ENCODE data around the gene GPHN. TPM values are rescaled to one million over a fixed set of nuclear protein-coding genes. Genes with fewer than 3 reads are reported as not detected.

Gene GPHN
- total RNA-seq, 1 donor from 2014 or later: 11.8 TPM

DNA sequence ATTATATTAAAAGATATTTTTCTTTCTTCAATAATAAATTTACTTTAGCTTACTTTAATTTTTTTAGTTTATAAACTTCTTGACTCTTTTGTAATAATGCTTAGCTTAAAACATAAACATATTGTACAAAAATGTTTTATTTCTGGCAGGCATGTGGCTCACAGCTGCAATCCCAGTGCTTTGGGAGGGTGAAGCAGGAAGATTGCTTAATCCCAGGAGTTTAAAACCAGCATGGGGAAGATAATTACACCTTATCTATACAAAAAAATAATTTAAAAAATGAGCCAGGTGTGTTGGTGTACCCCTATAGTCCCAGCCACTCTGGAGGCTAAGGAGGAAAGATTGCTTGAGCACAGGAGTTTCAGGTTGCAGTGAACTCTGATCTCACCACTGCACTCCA, 120.7 kb downstream of the GPHN start:
- TF ChIP-seq, protein P1, sequence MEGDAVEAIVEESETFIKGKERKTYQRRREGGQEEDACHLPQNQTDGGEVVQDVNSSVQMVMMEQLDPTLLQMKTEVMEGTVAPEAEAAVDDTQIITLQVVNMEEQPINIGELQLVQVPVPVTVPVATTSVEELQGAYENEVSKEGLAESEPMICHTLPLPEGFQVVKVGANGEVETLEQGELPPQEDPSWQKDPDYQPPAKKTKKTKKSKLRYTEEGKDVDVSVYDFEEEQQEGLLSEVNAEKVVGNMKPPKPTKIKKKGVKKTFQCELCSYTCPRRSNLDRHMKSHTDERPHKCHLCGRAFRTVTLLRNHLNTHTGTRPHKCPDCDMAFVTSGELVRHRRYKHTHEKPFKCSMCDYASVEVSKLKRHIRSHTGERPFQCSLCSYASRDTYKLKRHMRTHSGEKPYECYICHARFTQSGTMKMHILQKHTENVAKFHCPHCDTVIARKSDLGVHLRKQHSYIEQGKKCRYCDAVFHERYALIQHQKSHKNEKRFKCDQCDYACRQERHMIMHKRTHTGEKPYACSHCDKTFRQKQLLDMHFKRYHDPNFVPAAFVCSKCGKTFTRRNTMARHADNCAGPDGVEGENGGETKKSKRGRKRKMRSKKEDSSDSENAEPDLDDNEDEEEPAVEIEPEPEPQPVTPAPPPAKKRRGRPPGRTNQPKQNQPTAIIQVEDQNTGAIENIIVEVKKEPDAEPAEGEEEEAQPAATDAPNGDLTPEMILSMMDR (IDR thresholded peaks at IDR 0.05; ENCODE audit: insufficient read depth, low read length, severe bottlenecking): no peak
- Histone ChIP-seq H3K4me3 (ENCODE audit: low read depth, low read length) (no peak overlapping the region), H3K27me3 (ENCODE audit: control insufficient read depth, insufficient read depth, low read length) (no peaks in the 10 kb centered on the region), H3K36me3 (ENCODE audit: control insufficient read depth, insufficient read depth, low read length) (no peaks in the 10 kb centered on the region)
- FAIRE-seq (no peak), DNase-seq (ENCODE audit: low read depth) (no peak)

DNA sequence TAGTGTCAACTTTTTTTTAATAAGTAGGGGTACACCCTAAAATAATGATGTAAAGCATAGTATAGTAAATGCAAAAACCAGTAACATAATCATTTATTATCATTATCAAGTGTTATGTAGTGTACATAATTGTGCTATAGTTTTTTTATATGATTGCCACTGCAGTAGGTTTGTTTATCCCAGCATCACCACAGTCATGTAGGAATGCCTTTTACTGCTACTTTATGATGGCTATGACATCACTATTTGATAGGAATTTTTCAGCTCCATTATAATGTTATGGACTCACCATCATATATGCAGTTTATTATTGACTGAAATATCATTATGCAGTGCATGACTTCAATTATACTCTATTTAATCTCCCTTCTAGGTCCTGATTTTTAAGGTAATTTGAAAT, 121.6 kb downstream of the GPHN start:
- Histone ChIP-seq H3K36me3 (ENCODE audit: control insufficient read depth, insufficient read depth, low read length) (no peaks in the 10 kb centered on the region), H3K4me3 (ENCODE audit: low read depth, low read length) (no peak overlapping the region), H3K27me3 (ENCODE audit: control insufficient read depth, insufficient read depth, low read length) (no peaks in the 10 kb centered on the region)
- FAIRE-seq (no peak), DNase-seq (ENCODE audit: low read depth) (no peak)
- TF ChIP-seq, protein P1 (IDR thresholded peaks at IDR 0.05; ENCODE audit: insufficient read depth, low read length, severe bottlenecking): no peak

DNA sequence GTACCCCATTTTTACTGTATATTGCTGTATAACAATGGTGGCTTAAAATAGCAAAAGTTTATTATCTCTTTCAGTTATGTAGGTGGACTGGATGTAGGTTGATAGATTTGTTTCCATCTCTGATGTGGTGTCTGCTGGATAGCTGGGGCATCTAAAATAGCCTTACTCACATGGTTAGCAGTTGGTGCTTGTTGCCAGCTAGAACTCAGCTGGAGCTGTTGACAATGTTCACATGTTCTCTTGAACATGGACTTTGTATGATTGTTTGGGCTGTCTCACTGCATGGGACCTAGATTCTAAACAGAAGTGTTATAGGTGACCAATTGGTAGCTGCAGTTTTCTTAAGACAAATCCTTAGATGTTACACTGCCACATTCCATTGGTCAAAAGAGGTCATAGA, 126.9 kb downstream of the GPHN start:
- no peaks in the 10 kb centered on the region for H3K27me3 ChIP-seq (ENCODE audit: control insufficient read depth, insufficient read depth, low read length)
- TF ChIP-seq, protein P1 (IDR thresholded peaks at IDR 0.05; ENCODE audit: insufficient read depth, low read length, severe bottlenecking): no peak
- H3K4me3 ChIP-seq (ENCODE audit: low read depth, low read length): no peak overlapping the region
- FAIRE-seq (no peak), DNase-seq (ENCODE audit: low read depth) (no peak)
- no peaks in the 10 kb centered on the region for H3K36me3 ChIP-seq (ENCODE audit: control insufficient read depth, insufficient read depth, low read length)

DNA sequence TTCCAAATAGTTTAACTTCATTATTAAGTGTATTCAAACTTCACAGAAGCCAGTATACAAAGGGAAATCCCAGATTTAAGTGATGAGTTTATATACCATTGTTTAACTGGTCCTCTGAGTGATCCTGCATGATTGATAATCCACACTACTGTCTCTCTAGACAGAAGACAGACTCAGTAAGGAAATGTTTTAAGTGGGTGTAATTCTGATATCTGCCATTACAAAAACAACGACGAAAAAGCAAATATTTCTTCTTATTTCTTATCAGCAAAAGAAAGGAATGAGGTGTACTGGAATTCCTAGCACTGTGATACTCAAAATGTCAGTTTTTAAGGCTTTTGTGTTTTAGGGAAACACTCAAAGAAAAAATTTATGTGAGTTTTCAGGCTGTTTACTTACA, 127.5 kb downstream of the GPHN start:
- FAIRE-seq (no peak), DNase-seq (ENCODE audit: low read depth) (no peak)
- TF ChIP-seq, protein P1 (IDR thresholded peaks at IDR 0.05; ENCODE audit: insufficient read depth, low read length, severe bottlenecking): no peak

DNA sequence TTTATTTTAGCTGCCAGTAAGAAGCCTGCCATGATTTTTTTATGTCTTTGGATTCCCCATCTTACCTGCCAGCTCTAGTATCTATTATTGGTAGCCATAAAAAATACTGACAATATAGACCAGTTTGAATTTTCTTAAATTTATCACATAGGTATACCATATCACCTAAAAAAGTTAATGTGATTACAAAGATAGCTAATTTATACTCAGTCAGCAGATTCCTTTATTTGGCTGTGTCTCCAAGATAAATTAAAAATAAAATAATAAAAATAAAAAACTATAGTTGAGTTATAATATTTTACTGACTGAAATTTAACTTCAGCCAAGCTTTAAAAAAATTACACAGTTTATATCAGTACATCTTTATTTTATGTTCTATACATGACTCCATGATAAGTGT, 128.3 kb downstream of the GPHN start:
- H3K36me3 ChIP-seq (ENCODE audit: control insufficient read depth, insufficient read depth, low read length): no peaks in the 10 kb centered on the region
- TF ChIP-seq, protein P1 (IDR thresholded peaks at IDR 0.05; ENCODE audit: insufficient read depth, low read length, severe bottlenecking): no peak
- no peaks in the 10 kb centered on the region for H3K27me3 ChIP-seq (ENCODE audit: control insufficient read depth, insufficient read depth, low read length)
- no peak overlapping the region for H3K4me3 ChIP-seq (ENCODE audit: low read depth, low read length)
- FAIRE-seq (no peak), DNase-seq (ENCODE audit: low read depth) (no peak)

More for the DNA sequence above, 127.5 kb downstream of the GPHN start:
- Histone ChIP-seq H3K27me3 (ENCODE audit: control insufficient read depth, insufficient read depth, low read length) (no peaks in the 10 kb centered on the region), H3K36me3 (ENCODE audit: control insufficient read depth, insufficient read depth, low read length) (no peaks in the 10 kb centered on the region), H3K4me3 (ENCODE audit: low read depth, low read length) (no peak overlapping the region)

DNA sequence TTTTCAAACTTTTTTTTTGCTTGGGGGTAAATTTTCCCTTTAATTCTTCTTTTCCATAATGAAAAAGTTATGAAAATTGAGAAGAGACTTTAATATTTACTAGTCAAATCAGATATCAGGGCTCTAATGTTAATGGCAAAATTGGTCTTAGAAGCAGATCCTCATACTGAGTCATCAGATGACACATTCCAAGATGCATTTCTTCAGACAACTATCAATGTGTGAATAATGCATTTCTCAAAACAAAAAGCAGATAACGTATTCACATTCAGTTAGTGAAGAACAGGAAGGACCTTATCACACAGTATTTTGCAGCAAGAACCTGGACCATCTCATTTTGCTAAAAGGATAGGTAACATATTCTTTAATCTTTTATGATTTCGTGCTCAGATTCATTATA, 130.7 kb downstream of the GPHN start:
- FAIRE-seq (no peak), DNase-seq (ENCODE audit: low read depth) (peak; percentile 87)
- Histone ChIP-seq H3K4me3 (ENCODE audit: low read depth, low read length) (no peak overlapping the region), H3K27me3 (ENCODE audit: control insufficient read depth, insufficient read depth, low read length) (no peaks in the 10 kb centered on the region), H3K36me3 (ENCODE audit: control insufficient read depth, insufficient read depth, low read length) (no peaks in the 10 kb centered on the region)
- TF ChIP-seq, protein P1 (IDR thresholded peaks at IDR 0.05; ENCODE audit: insufficient read depth, low read length, severe bottlenecking): no peak
